Urinary bladder (tissue), 4 donors: ENCODE data around the gene MEF2A. TPM values are rescaled to one million over a fixed set of nuclear protein-coding genes. Genes with fewer than 3 reads are reported as not detected.

Source experiments
- DNase-seq: peaks from one replicate; pipeline ENCODE4 v3.0.0-alpha.2; 2015; ENCODE audit errors: extremely low spot score
- H3K27ac ChIP-seq: one replicate; pipeline ENCODE4 v1.5.1; 2013; ENCODE audit warnings: low read depth, mild to moderate bottlenecking, moderate library complexity
- H3K36me3 ChIP-seq: one replicate; pipeline ENCODE4 v1.6.1; 2013; ENCODE audit warnings: mild to moderate bottlenecking, moderate library complexity; ENCODE audit not compliant: insufficient read depth
- H3K4me1 ChIP-seq: one replicate; pipeline ENCODE4 v1.6.1; 2013; ENCODE audit warnings: mild to moderate bottlenecking, moderate library complexity; ENCODE audit not compliant: insufficient read depth
- H3K4me3 ChIP-seq: one replicate; pipeline ENCODE4 v1.5.1; 2013; ENCODE audit warnings: low read depth, low read length
- WGBS: extraction: QIAGEN DNeasy Blood & Tissue Kit; methylation state at CpG from one replicate; pipeline ENCODE4 v1.1.7; 2013; 5-methylcytosine and 5-hydroxymethylcytosine counted together
- polyA plus RNA-seq: library from polyadenylated mRNA; stranded (reverse); fragments of 200-250 nt; gene quantifications from one replicate; pipeline ENCODE4 v1.2.3, GENCODE V29; 2013
- total RNA-seq: library from RNA; depleted of rRNA; stranded (reverse); fragments of >200 nt; gene quantifications from one replicate; pipeline ENCODE4 v1.2.3, GENCODE V29; 2014
- donor health status: healthy with polysubstance abuse.
- donor health status: healthy.

The MEF2A gene
- total and polyA plus RNA-seq, 2 donors, result 37.6 to 85.1 TPM

- Histone ChIP-seq H3K36me3 (no peaks in the 10 kb centered on the region), H3K27ac (no peak overlapping the region), H3K4me1 (no peaks in the 10 kb centered on the region), H3K4me3 (no peak overlapping the region)
- no peak for DNase-seq
- 46% methylated on average over 4 of the region's 4 CpGs for WGBS
Observed at GRCh38 chr15:99718421-99718820, 152.6 kb downstream of the MEF2A start.

GRCh38 chr15:99719096-99719541, 153.3 kb downstream of the MEF2A start:
- Histone ChIP-seq H3K4me1 (no peaks in the 10 kb centered on the region), H3K4me3 (no peak overlapping the region), H3K36me3 (no peaks in the 10 kb centered on the region), H3K27ac (no peak overlapping the region)
- WGBS, result 87% methylated on average over 5 of the region's 5 CpGs
- DNase-seq, result no peak

GRCh38 chr15:99720533-99720932, 154.7 kb downstream of the MEF2A start:
- Histone ChIP-seq H3K36me3 (no peaks in the 10 kb centered on the region), H3K27ac (no peak overlapping the region), H3K4me1 (no peaks in the 10 kb centered on the region), H3K4me3 (no peak overlapping the region)
- no peak for DNase-seq
- WGBS, result 83% methylated on average over 7 of the region's 7 CpGs

GRCh38 chr15:99721104-99721778, 155.5 kb downstream of the MEF2A start:
- 75% methylated on average over 3 of the region's 3 CpGs for WGBS
- Histone ChIP-seq H3K27ac (no peak overlapping the region), H3K4me1 (no peaks in the 10 kb centered on the region), H3K4me3 (no peak overlapping the region), H3K36me3 (no peaks in the 10 kb centered on the region)
- no peak for DNase-seq

GRCh38 chr15:99721896-99722295, 156.1 kb downstream of the MEF2A start:
- Histone ChIP-seq H3K4me1 (no peaks in the 10 kb centered on the region), H3K4me3 (no peak overlapping the region), H3K36me3 (no peaks in the 10 kb centered on the region), H3K27ac (no peak overlapping the region)
- 92% methylated on average over 4 of the region's 4 CpGs for WGBS
- DNase-seq, result no peak

GRCh38 chr15:99722406-99722805, 156.6 kb downstream of the MEF2A start:
- Histone ChIP-seq H3K36me3 (no peaks in the 10 kb centered on the region), H3K4me1 (no peaks in the 10 kb centered on the region), H3K27ac (no peak overlapping the region), H3K4me3 (no peak overlapping the region)
- DNase-seq, result no peak
- 93% methylated on average over 3 of the region's 3 CpGs for WGBS

- Histone ChIP-seq H3K4me1 (no peaks in the 10 kb centered on the region), H3K27ac (no peak overlapping the region), H3K4me3 (no peak overlapping the region), H3K36me3 (no peaks in the 10 kb centered on the region)
- DNase-seq, result no peak
- 91% methylated on average over 7 of the region's 7 CpGs for WGBS
Observed at GRCh38 chr15:99726333-99726732, 160.5 kb downstream of the MEF2A start.

- Histone ChIP-seq H3K36me3 (no peaks in the 10 kb centered on the region), H3K27ac (no peak overlapping the region), H3K4me1 (no peaks in the 10 kb centered on the region), H3K4me3 (no peak overlapping the region)
- DNase-seq, result no peak
- WGBS, result 89% methylated on average over 1 of the region's 1 CpG
Observed at GRCh38 chr15:99727330-99727729, 161.5 kb downstream of the MEF2A start.

- no peak for DNase-seq
- WGBS, result 82% methylated on average over 7 of the region's 7 CpGs
- Histone ChIP-seq H3K4me3 (no peak overlapping the region), H3K4me1 (no peaks in the 10 kb centered on the region), H3K36me3 (no peaks in the 10 kb centered on the region), H3K27ac (no peak overlapping the region)
Observed at GRCh38 chr15:99727733-99728132, 161.9 kb downstream of the MEF2A start.

GRCh38 chr15:99728916-99729315, 163.1 kb downstream of the MEF2A start:
- no peak for DNase-seq
- Histone ChIP-seq H3K4me3 (no peak overlapping the region), H3K4me1 (no peaks in the 10 kb centered on the region), H3K27ac (no peak overlapping the region), H3K36me3 (no peaks in the 10 kb centered on the region)
- WGBS, result 73% methylated on average over 6 of the region's 6 CpGs

- Histone ChIP-seq H3K4me1 (no peaks in the 10 kb centered on the region), H3K27ac (no peak overlapping the region), H3K4me3 (no peak overlapping the region), H3K36me3 (no peaks in the 10 kb centered on the region)
- WGBS, result 91% methylated on average over 11 of the region's 11 CpGs
- DNase-seq, result no peak
Observed at GRCh38 chr15:99729327-99729726, 163.5 kb downstream of the MEF2A start.

GRCh38 chr15:99729920-99730319, 164.1 kb downstream of the MEF2A start:
- H3K36me3 ChIP-seq, result no peaks in the 10 kb centered on the region
- H3K4me1 ChIP-seq, result no peaks in the 10 kb centered on the region
- no peak overlapping the region for H3K4me3 ChIP-seq
- no peak for DNase-seq
- WGBS, result 60% methylated on average over 3 of the region's 3 CpGs
- no peak overlapping the region for H3K27ac ChIP-seq

- no peaks in the 10 kb centered on the region for H3K36me3 ChIP-seq
- no peaks in the 10 kb centered on the region for H3K4me1 ChIP-seq
- 74% methylated on average over 26 of the region's 26 CpGs for WGBS
- no peak overlapping the region for H3K27ac ChIP-seq
- peak overlapping the region; percentile 77 for H3K4me3 ChIP-seq
- no peak for DNase-seq
Observed at GRCh38 chr15:99731336-99732123, 165.7 kb downstream of the MEF2A start.

- WGBS, result 13% methylated on average over 18 of the region's 18 CpGs
- Histone ChIP-seq H3K4me1 (no peaks in the 10 kb centered on the region), H3K4me3 (peak overlapping the region; percentile 77), H3K36me3 (no peaks in the 10 kb centered on the region), H3K27ac (no peak overlapping the region)
- no peak for DNase-seq
Observed at GRCh38 chr15:99732124-99732750, 166.5 kb downstream of the MEF2A start.
